KOPT-K1 (cell line): ENCODE results near the gene PYDC1.
"Not testable (repeated sequence)": the region's sequence is repeated elsewhere in the genome, so short reads cannot be mapped to it uniquely, and the experiment has no call there.

Source experiments
- H3K27ac ChIP-seq: fragments of 200-600 bp; sonication (generic); 2 replicates; pipeline ENCODE4 v1.5.1; 2016; ENCODE audit warnings: antibody characterized with exemption, mild to moderate bottlenecking, low read depth, low read length; ENCODE audit not compliant: poor library complexity, severe bottlenecking
- H3K36me3 ChIP-seq: fragments of 200-600 bp; sonication (generic); 2 replicates; pipeline ENCODE4 v1.5.1; 2017; ENCODE audit warnings: antibody characterized with exemption, mild to moderate bottlenecking, low read length, moderate library complexity; ENCODE audit not compliant: insufficient read depth
- H3K9me3 ChIP-seq: fragments of 200-600 bp; sonication (generic); 2 replicates; pipeline ENCODE4 v1.5.1; 2017; ENCODE audit warnings: antibody characterized with exemption, low read length, mild to moderate bottlenecking; ENCODE audit not compliant: insufficient read depth, poor library complexity, severe bottlenecking

Gene PYDC1

GRCh38 chr16:31206776-31207175 lies 10.2 kb downstream of the PYDC1 start:
- no peaks in the 10 kb centered on the region for H3K9me3 ChIP-seq
- H3K36me3 ChIP-seq: no peaks in the 10 kb centered on the region
- no peak overlapping the region for H3K27ac ChIP-seq

DNA sequence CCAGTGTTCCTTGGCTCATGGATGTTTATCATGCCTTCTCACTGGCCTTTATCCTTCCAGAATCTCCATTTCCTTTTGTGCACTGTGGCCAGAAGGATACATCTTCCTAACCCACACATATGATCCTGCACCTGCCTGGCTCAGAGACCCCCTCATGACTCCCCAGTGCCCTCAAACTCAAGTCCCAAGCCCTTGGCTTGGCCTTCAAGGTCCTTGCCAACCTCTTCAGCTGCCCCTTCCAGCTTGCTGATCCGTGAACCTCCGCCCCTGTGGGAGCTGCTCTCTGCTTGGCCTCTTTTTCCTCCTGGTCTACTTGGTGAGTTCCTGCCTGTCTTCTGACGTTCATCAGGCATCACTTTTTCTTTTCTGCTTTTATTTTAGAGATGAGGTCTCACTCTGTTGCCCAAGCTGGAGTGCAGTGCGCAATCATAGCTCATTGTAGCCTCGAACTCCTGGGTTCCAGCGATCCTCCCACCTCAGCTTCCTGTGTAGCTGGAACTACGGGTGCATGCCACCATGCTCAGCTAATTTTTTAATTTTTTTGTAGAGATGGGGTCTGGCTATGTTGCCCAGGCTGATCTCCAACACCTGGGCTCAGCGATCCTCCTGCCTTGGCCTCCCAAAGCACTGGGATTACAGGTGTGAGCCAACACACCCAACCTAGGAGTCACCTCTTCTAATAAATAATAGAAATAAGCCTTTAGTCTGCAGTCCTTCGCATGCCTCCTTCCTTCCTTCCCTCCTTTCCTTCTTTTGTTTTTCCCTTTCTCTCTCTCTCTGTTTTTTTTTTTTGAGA lies 11.9 kb downstream of the PYDC1 start:
- no peaks in the 10 kb centered on the region for H3K9me3 ChIP-seq

GRCh38 chr16:31202414-31203375 lies 14.2 kb downstream of the PYDC1 start, which contains the start of gene PYCARD:
TSS of gene PYCARD (minus strand) at chr16:31202760. CDS start at chr16:31202690, 70 bp downstream.
- peaks cover 27% of the 10 kb centered on the region for H3K36me3 ChIP-seq
- no peaks in the 10 kb centered on the region for H3K9me3 ChIP-seq
- H3K27ac ChIP-seq: peak within 1 kb of the TSS; percentile 59

More for the DNA sequence above, 11.9 kb downstream of the PYDC1 start:
- H3K27ac ChIP-seq: no peak overlapping the region
- peaks cover 3% of the 10 kb centered on the region; the same call in 1 of the 2 replicates for H3K36me3 ChIP-seq

GRCh38 chr16:31201582-31202413 lies 15.1 kb downstream of the PYDC1 start:
- H3K9me3 ChIP-seq: no peaks in the 10 kb centered on the region
- H3K27ac ChIP-seq: peak overlapping the region; percentile 59

GRCh38 chr16:31200821-31201568 lies 15.9 kb downstream of the PYDC1 start:
- H3K36me3 ChIP-seq: peaks cover 43% of the 10 kb centered on the region
- H3K27ac ChIP-seq: peak overlapping the region; percentile 59
- H3K9me3 ChIP-seq: no peaks in the 10 kb centered on the region

More at GRCh38 chr16:31201582-31202413, 15.1 kb downstream of the PYDC1 start:
- peaks cover 35% of the 10 kb centered on the region for H3K36me3 ChIP-seq

DNA sequence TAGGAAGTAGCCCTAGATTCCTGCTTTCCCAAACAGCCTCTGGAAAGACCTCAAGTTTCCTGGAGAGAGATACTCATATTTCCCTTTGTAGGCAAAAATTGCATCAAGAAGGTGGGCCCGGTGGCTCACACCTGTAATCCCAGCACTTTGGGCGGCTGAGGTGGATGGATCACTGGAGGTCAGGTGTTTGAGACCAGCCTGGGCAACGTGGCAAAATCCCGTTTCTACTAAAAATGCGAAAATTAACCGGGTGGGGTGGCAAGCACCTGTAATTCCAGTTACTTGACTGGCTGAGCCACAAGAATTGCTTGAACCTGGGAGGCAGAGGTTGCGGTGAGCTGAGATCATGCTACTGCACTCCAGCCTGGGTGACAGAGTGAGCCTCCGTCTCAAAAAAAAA lies 16.8 kb downstream of the PYDC1 start:
- H3K36me3 ChIP-seq: peaks cover 52% of the 10 kb centered on the region
- not testable (repeated sequence) for H3K9me3 ChIP-seq, H3K27ac ChIP-seq

DNA sequence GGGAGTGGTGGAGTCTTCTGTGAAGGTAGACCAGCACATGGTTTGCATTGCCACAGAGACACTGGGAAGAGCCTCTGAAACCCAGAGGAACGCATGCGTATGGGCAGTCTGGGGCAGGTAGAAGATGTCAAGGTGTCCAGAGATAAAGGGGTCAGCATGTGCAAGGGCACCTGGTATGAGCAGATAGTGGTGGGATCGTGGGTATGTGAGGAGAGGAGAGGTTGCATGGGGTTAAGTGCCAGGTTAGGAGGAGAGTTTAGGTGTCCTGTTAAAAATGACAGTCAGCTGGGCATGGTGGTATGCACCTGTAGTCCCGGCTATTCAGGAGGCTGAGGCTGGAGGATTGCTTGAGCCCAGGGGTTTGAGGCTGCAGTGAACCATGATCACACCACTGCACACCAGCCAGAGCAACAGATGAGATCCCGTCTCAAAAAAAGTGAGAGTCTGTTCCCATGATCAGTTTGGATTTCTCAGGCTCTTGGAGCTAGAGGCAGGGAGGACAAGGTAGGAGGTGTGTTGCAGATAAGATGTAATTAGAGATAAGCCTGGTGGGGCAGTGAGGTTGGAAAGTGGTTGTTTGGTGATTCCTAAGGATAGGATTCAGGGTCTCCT lies 17.4 kb downstream of the PYDC1 start:
- Histone ChIP-seq H3K27ac (no peak overlapping the region), H3K9me3 (no peaks in the 10 kb centered on the region), H3K36me3 (peaks cover 58% of the 10 kb centered on the region)

DNA sequence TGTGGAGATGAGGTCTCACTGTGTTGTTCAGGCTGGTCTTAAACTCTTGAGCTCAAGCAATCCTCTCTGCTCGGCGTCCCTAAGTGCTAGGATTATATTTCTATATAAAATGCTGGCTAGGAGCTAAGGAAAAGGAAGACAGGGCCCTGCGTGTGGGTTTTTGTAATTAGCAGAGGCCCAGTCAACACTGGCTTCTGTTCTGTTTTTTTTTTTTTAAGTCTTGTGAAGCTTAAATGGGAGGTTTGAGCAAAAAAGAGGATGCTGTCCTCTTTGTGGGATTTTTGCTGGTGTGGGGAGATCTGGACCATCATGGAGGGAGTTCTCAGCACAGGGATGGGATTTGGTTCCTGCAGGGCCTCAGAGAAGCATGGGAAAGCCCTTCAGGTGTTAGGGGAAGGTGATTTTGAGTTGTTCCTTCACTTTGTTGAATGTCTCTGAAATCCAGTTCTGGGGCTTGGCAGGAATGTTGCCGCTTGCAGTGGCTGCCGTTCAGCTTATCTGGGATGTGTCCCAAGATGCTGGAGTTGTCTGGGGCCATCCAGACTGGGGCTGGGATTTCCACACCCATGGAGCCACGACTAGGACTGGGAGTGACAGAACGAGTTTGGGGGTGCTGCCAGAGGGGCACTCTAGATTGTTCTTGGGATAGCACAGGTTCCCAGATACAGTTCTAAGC lies 18.6 kb downstream of the PYDC1 start:
- peaks cover 69% of the 10 kb centered on the region for H3K36me3 ChIP-seq

GRCh38 chr16:31196324-31197088 lies 20.4 kb downstream of the PYDC1 start:
- no peaks in the 10 kb centered on the region for H3K9me3 ChIP-seq
- peaks cover 88% of the 10 kb centered on the region for H3K36me3 ChIP-seq
- H3K27ac ChIP-seq: no peak overlapping the region

More for the DNA sequence above, 18.6 kb downstream of the PYDC1 start:
- no peak overlapping the region for H3K27ac ChIP-seq
- no peaks in the 10 kb centered on the region for H3K9me3 ChIP-seq

DNA sequence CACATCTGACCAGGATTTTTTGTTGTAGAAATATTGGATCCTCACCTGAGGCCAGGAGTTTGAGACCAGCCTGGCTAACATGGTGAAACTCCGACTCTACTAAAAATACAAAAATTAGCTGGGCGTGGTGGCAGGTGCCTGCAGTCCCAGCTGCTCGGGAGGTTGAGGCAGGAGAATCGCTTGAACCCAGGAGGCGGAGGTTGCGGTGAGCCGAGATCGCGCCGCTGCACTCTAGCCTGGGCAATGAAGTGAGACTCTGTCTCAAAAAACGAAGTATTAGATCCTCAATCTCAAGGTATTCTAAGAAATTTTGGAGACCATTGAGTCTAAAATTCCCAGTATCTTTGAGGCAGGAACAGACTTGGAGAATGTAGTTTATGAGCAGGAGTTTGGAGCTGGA lies 21.1 kb downstream of the PYDC1 start:
- peaks cover 94% of the 10 kb centered on the region for H3K36me3 ChIP-seq
- not testable (repeated sequence) for H3K27ac ChIP-seq, H3K9me3 ChIP-seq

- Histone ChIP-seq H3K27ac (no peak overlapping the region), H3K36me3 (peaks cover 99% of the 10 kb centered on the region), H3K9me3 (no peaks in the 10 kb centered on the region)
These were observed 22.0 kb downstream of the PYDC1 start for GRCh38 chr16:31194898-31195297.

DNA sequence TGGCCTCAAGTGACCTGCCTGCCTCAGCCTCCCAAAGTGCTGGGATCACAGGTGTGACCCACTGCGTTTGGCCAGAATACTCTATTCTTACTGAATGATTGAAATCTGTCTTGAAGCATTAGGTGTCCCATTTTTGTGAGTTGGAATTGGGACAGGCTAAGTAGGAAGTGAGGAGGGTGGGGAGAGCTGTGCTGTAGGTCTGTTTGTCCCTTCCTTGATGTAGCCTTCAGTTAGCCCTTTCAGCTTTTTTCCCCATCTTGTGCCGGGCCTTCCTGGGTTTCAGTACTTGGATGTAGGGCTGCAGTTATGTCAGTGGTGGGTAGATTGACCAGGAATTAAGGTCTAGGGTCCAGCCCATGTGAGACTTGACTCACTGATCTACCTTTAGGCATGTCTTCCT lies 23.1 kb downstream of the PYDC1 start:
- Histone ChIP-seq H3K9me3 (no peaks in the 10 kb centered on the region), H3K27ac (no peak overlapping the region), H3K36me3 (peaks cover 99% of the 10 kb centered on the region)
